Measurements from ENCODE around the gene NOTCH2NLA. TPM values are rescaled to one million over a fixed set of nuclear protein-coding genes. Genes with fewer than 3 reads are reported as not detected.
"Not testable (repeated sequence)": the region's sequence is repeated elsewhere in the genome, so short reads cannot be mapped to it uniquely, and the experiment has no call there.

Gene NOTCH2NLA
- total RNA-seq, 1 donor from 2014 or later = 46.5 TPM

GRCh38 chr1:146254569-146255197 lies 25.9 kb upstream of the NOTCH2NLA start:
- not testable (repeated sequence) for H3K36me3 Mint-ChIP-seq (ENCODE audit: low read depth, unreplicated experiment); H3K4me3 ChIP-seq (ENCODE audit: insufficient read depth, low read depth, low read length); H4K20me1 ChIP-seq (ENCODE audit: insufficient read depth, low read length); H3K4me2 ChIP-seq (ENCODE audit: low read length); H3K79me2 ChIP-seq (ENCODE audit: insufficient read depth, low read length); H3K27ac Mint-ChIP-seq (ENCODE audit: unreplicated experiment); H3K9me3 Mint-ChIP-seq (ENCODE audit: unreplicated experiment); DNase-seq (ENCODE audit: low read depth); H3K36me3 ChIP-seq (ENCODE audit: insufficient read depth, low read length); H3K27ac ChIP-seq (ENCODE audit: low read depth, low read length); H3K9me3 ChIP-seq (ENCODE audit: insufficient read depth, low read depth, low read length); H3K9ac ChIP-seq (ENCODE audit: low read length); FAIRE-seq; H2AFZ ChIP-seq (ENCODE audit: low read depth, low read length); H3K27me3 ChIP-seq (ENCODE audit: insufficient read depth, low read length); H3K4me1 ChIP-seq (ENCODE audit: insufficient read depth, low read length); H3K4me1 Mint-ChIP-seq (ENCODE audit: low read depth, unreplicated experiment); H3K27me3 Mint-ChIP-seq (ENCODE audit: low read depth, unreplicated experiment); H3K4me3 Mint-ChIP-seq (ENCODE audit: unreplicated experiment)

DNA sequence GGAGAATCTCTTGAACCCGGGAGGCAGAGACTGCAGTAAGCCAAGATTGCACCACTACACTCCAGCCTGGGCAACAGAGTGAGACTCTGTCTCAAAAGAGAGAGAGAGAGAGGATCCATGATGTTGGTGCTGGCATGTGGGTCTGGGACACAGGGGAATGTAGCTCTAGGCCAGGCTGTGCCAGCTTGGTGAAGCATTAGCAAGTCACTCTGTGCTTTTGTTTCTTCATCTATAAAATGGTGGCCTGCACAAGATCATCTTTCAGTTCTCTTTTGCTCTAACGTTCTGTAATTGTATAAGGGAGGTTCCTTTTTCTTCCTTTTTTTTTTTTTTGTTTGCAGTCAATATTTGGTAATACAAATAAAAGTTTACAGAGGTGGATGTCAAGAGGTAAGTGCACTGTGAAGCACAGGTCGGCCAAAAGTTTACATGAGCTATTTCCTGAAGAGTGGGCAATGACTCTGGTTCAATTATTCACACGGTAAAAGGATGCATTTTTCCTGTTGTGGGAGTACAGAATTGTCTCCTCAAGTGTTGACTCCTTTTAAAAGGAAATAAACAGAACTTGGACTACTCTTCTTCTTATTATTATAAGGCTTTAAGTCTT lies 24.5 kb upstream of the NOTCH2NLA start:
- H3K79me2 ChIP-seq (ENCODE audit: insufficient read depth, low read length); H3K4me1 ChIP-seq (ENCODE audit: insufficient read depth, low read length); H3K4me3 ChIP-seq (ENCODE audit: insufficient read depth, low read depth, low read length); H3K27ac Mint-ChIP-seq (ENCODE audit: unreplicated experiment); H3K36me3 ChIP-seq (ENCODE audit: insufficient read depth, low read length); FAIRE-seq; H3K27ac ChIP-seq (ENCODE audit: low read depth, low read length); H3K9me3 Mint-ChIP-seq (ENCODE audit: unreplicated experiment); H3K27me3 Mint-ChIP-seq (ENCODE audit: low read depth, unreplicated experiment); H3K4me1 Mint-ChIP-seq (ENCODE audit: low read depth, unreplicated experiment); DNase-seq (ENCODE audit: low read depth); H2AFZ ChIP-seq (ENCODE audit: low read depth, low read length); H3K4me3 Mint-ChIP-seq (ENCODE audit: unreplicated experiment); H3K9ac ChIP-seq (ENCODE audit: low read length); H3K4me2 ChIP-seq (ENCODE audit: low read length); H3K9me3 ChIP-seq (ENCODE audit: insufficient read depth, low read depth, low read length); H3K36me3 Mint-ChIP-seq (ENCODE audit: low read depth, unreplicated experiment); H3K27me3 ChIP-seq (ENCODE audit: insufficient read depth, low read length); H4K20me1 ChIP-seq (ENCODE audit: insufficient read depth, low read length): not testable (repeated sequence)

DNA sequence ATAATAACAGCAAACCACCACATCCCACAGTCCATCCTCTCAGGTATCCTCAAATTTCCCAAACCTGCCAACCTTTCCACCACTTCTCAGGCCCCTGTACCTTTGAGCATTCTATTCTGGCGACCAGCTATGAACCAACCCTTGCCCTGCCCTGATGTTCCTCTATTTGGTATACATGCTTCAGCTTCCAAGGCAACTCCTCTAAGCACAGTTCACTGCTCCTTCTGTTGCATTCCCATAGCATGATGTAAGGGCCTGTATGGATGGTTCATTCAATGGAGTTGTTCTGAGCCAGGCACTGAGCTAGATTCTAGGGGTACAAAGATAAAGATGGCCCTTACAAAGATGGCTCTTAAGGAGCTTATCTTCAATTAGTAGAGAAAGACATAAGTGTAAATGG lies 22.7 kb upstream of the NOTCH2NLA start:
- H3K4me1 Mint-ChIP-seq (ENCODE audit: low read depth, unreplicated experiment); H3K36me3 ChIP-seq (ENCODE audit: insufficient read depth, low read length); DNase-seq (ENCODE audit: low read depth); H3K9ac ChIP-seq (ENCODE audit: low read length); H3K4me3 Mint-ChIP-seq (ENCODE audit: unreplicated experiment); H3K27me3 Mint-ChIP-seq (ENCODE audit: low read depth, unreplicated experiment); H3K4me1 ChIP-seq (ENCODE audit: insufficient read depth, low read length); H3K4me3 ChIP-seq (ENCODE audit: insufficient read depth, low read depth, low read length); H3K27me3 ChIP-seq (ENCODE audit: insufficient read depth, low read length); H3K9me3 ChIP-seq (ENCODE audit: insufficient read depth, low read depth, low read length); H4K20me1 ChIP-seq (ENCODE audit: insufficient read depth, low read length); H2AFZ ChIP-seq (ENCODE audit: low read depth, low read length); H3K27ac Mint-ChIP-seq (ENCODE audit: unreplicated experiment); H3K9me3 Mint-ChIP-seq (ENCODE audit: unreplicated experiment); H3K27ac ChIP-seq (ENCODE audit: low read depth, low read length); H3K79me2 ChIP-seq (ENCODE audit: insufficient read depth, low read length); H3K4me2 ChIP-seq (ENCODE audit: low read length); H3K36me3 Mint-ChIP-seq (ENCODE audit: low read depth, unreplicated experiment): not testable (repeated sequence)
- peak; percentile 5 for FAIRE-seq

DNA sequence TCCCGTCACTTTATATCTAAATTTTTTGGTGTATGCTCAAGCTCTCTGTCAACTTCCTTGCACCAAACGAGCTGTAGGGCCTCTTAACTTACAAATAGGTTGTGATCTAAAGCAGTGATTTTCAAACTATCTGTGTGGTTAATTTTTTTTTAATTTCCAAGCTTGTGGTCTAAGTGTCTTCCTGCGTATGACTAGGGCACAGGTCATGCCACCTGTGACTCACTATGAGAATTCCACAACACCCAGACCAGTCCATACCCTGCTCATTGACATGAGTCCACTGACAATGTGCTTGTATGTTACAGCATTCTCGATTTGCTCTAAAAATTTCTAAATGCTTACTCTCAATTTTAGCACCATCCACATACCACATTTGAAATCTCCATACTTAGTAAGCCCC lies 19.8 kb upstream of the NOTCH2NLA start:
- H3K36me3 ChIP-seq (ENCODE audit: insufficient read depth, low read length); H4K20me1 ChIP-seq (ENCODE audit: insufficient read depth, low read length); H3K4me1 ChIP-seq (ENCODE audit: insufficient read depth, low read length); H3K4me3 ChIP-seq (ENCODE audit: insufficient read depth, low read depth, low read length); H3K4me2 ChIP-seq (ENCODE audit: low read length); H3K79me2 ChIP-seq (ENCODE audit: insufficient read depth, low read length); H3K27ac ChIP-seq (ENCODE audit: low read depth, low read length); H2AFZ ChIP-seq (ENCODE audit: low read depth, low read length); H3K27ac Mint-ChIP-seq (ENCODE audit: unreplicated experiment); H3K4me3 Mint-ChIP-seq (ENCODE audit: unreplicated experiment); H3K36me3 Mint-ChIP-seq (ENCODE audit: low read depth, unreplicated experiment); H3K9me3 Mint-ChIP-seq (ENCODE audit: unreplicated experiment); H3K27me3 Mint-ChIP-seq (ENCODE audit: low read depth, unreplicated experiment); H3K9ac ChIP-seq (ENCODE audit: low read length); H3K4me1 Mint-ChIP-seq (ENCODE audit: low read depth, unreplicated experiment); DNase-seq (ENCODE audit: low read depth); FAIRE-seq; H3K27me3 ChIP-seq (ENCODE audit: insufficient read depth, low read length); H3K9me3 ChIP-seq (ENCODE audit: insufficient read depth, low read depth, low read length): not testable (repeated sequence)

DNA sequence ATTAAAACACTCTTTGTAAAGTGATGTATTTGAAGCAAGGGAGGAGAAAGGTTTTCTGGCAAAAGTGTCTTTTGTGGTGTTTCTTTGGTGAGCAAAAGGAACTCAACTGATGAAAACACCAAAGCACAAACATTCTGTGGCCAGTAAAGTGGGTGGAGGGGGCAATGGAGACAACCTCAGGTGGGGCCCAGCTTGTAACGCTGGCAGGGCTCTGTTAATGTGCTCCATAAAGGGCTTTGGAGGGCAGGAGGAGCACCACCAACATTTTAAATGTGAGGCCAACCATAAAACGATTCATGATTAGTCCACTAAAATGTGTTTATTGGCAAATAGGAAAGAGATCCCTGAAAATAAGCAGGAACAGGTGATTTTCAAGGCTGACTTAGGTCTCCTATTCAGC lies 7.8 kb upstream of the NOTCH2NLA start:
- not testable (repeated sequence) for DNase-seq (ENCODE audit: low read depth); H3K9ac ChIP-seq (ENCODE audit: low read length); H3K4me3 Mint-ChIP-seq (ENCODE audit: unreplicated experiment); H4K20me1 ChIP-seq (ENCODE audit: insufficient read depth, low read length); H3K4me1 ChIP-seq (ENCODE audit: insufficient read depth, low read length); H3K4me3 ChIP-seq (ENCODE audit: insufficient read depth, low read depth, low read length); H3K27ac ChIP-seq (ENCODE audit: low read depth, low read length); H3K4me2 ChIP-seq (ENCODE audit: low read length); H2AFZ ChIP-seq (ENCODE audit: low read depth, low read length); H3K4me1 Mint-ChIP-seq (ENCODE audit: low read depth, unreplicated experiment); H3K9me3 ChIP-seq (ENCODE audit: insufficient read depth, low read depth, low read length); H3K36me3 ChIP-seq (ENCODE audit: insufficient read depth, low read length); H3K79me2 ChIP-seq (ENCODE audit: insufficient read depth, low read length); H3K9me3 Mint-ChIP-seq (ENCODE audit: unreplicated experiment); FAIRE-seq; H3K27me3 Mint-ChIP-seq (ENCODE audit: low read depth, unreplicated experiment); H3K27me3 ChIP-seq (ENCODE audit: insufficient read depth, low read length); H3K27ac Mint-ChIP-seq (ENCODE audit: unreplicated experiment); H3K36me3 Mint-ChIP-seq (ENCODE audit: low read depth, unreplicated experiment)

GRCh38 chr1:146236026-146236601 lies 7.3 kb upstream of the NOTCH2NLA start:
- not testable (repeated sequence) for H3K4me1 Mint-ChIP-seq (ENCODE audit: low read depth, unreplicated experiment); H4K20me1 ChIP-seq (ENCODE audit: insufficient read depth, low read length); H3K4me3 ChIP-seq (ENCODE audit: insufficient read depth, low read depth, low read length); H3K9me3 ChIP-seq (ENCODE audit: insufficient read depth, low read depth, low read length); H3K4me2 ChIP-seq (ENCODE audit: low read length); FAIRE-seq; H3K4me1 ChIP-seq (ENCODE audit: insufficient read depth, low read length); H3K9ac ChIP-seq (ENCODE audit: low read length); H3K9me3 Mint-ChIP-seq (ENCODE audit: unreplicated experiment); H3K79me2 ChIP-seq (ENCODE audit: insufficient read depth, low read length); H3K36me3 ChIP-seq (ENCODE audit: insufficient read depth, low read length); H3K27ac ChIP-seq (ENCODE audit: low read depth, low read length); H3K27ac Mint-ChIP-seq (ENCODE audit: unreplicated experiment); H2AFZ ChIP-seq (ENCODE audit: low read depth, low read length); H3K4me3 Mint-ChIP-seq (ENCODE audit: unreplicated experiment); H3K36me3 Mint-ChIP-seq (ENCODE audit: low read depth, unreplicated experiment); H3K27me3 Mint-ChIP-seq (ENCODE audit: low read depth, unreplicated experiment); DNase-seq (ENCODE audit: low read depth); H3K27me3 ChIP-seq (ENCODE audit: insufficient read depth, low read length)
